IMR-90 (cell line): Measurements from ENCODE around the gene HOXA5. TPM values are rescaled to one million over a fixed set of nuclear protein-coding genes. Genes with fewer than 3 reads are reported as not detected.
A peak's percentile ranks its signal among the peaks of the same experiment; 100 is the strongest.

Experiments used
- ATAC-seq: fragments of 200-7000 bp; cut with Tn5 transposase; 2 replicates; pipeline ENCODE4 v1.9.1; 2020; ENCODE audit warnings: low read depth, mild to moderate bottlenecking, moderate library complexity
- BruUV-seq: library from RNA; stranded (reverse); fragments of 400-500 nt; replicated peaks from 2 replicates; lab custom pipeline; 2021; lab: Mats Ljungman, UMichigan
- CTCF ChIA-PET: fragments of 300-600 bp; formaldehyde crosslinking; extraction: SDS; loops from one replicate; lab custom pipeline; 2021; ENCODE audit warnings: antibody characterized with exemption; lab: Yijun Ruan, JAX
- POLR2A ChIA-PET: fragments of 300-600 bp; sonication (Branson Sonifier 250); formaldehyde crosslinking; loops from one replicate; lab custom pipeline; 2022; ENCODE audit warnings: antibody characterized with exemption; ENCODE audit not compliant: unreplicated experiment; lab: Charles Lee
- DNase-seq: peaks from one replicate; pipeline ENCODE4 v3.0.0; 2013
- H2AFZ ChIP-seq: replicated peaks from 2 replicates; pipeline ENCODE3; 2013; ENCODE audit warnings: low read length, mild to moderate bottlenecking; ENCODE audit not compliant: poor library complexity
- H2AK5ac ChIP-seq: 2 replicates; pipeline ENCODE4 v1.6.1; 2013; ENCODE audit warnings: low read depth, low read length, inconsistent platforms
- H2AK9ac ChIP-seq: replicated peaks from 2 replicates; pipeline ENCODE3; 2013; ENCODE audit warnings: mild to moderate bottlenecking, low read depth, low read length, moderate library complexity; ENCODE audit not compliant: poor library complexity
- H2BK120ac ChIP-seq: 2 replicates; pipeline ENCODE4 v1.6.1; 2013; ENCODE audit warnings: low read depth, low read length, inconsistent platforms
- H2BK15ac ChIP-seq: 3 replicates; pipeline ENCODE4 v1.6.1; 2013; ENCODE audit warnings: low read depth, low read length, inconsistent platforms
- H2BK20ac ChIP-seq: 2 replicates; pipeline ENCODE4 v1.6.1; 2013; ENCODE audit warnings: low read depth, mild to moderate bottlenecking, inconsistent platforms, low read length, moderate library complexity
- H2BK5ac ChIP-seq: 2 replicates; pipeline ENCODE4 v1.6.1; 2013; ENCODE audit warnings: mild to moderate bottlenecking, low read depth, low read length, inconsistent platforms; ENCODE audit not compliant: poor library complexity, severe bottlenecking
- H3K14ac ChIP-seq: replicated peaks from 2 replicates; pipeline ENCODE4 v1.6.1; 2013; ENCODE audit warnings: low read depth, low read length, inconsistent platforms
- H3K18ac ChIP-seq: 2 replicates; pipeline ENCODE4 v1.6.1; 2013; ENCODE audit warnings: low read depth, low read length, control low read depth
- H3K23ac ChIP-seq: 2 replicates; pipeline ENCODE4 v1.6.1; 2013; ENCODE audit warnings: low read depth, low read length, inconsistent platforms
- H3K27ac ChIP-seq: 2 replicates; pipeline ENCODE4 v1.5.1; 2013; ENCODE audit warnings: mild to moderate bottlenecking, control low read depth, low read length; ENCODE audit not compliant: insufficient read depth
- H3K27me3 ChIP-seq: 2 replicates; pipeline ENCODE4 v1.6.1; 2013; ENCODE audit warnings: low read length; ENCODE audit not compliant: control insufficient read depth, insufficient read depth
- H3K36me3 ChIP-seq: 2 replicates; pipeline ENCODE4 v1.6.1; 2013; ENCODE audit warnings: low read length, mixed read lengths; ENCODE audit not compliant: control insufficient read depth, insufficient read depth
- H3K4ac ChIP-seq: 2 replicates; pipeline ENCODE4 v1.6.1; 2013; ENCODE audit warnings: low read depth, low read length, inconsistent platforms
- H3K4me1 ChIP-seq: 2 replicates; pipeline ENCODE4 v1.6.1; 2013; ENCODE audit warnings: low read length, mixed read lengths; ENCODE audit not compliant: control insufficient read depth, insufficient read depth
- H3K4me2 ChIP-seq: 2 replicates; pipeline ENCODE4 v1.6.1; 2013; ENCODE audit warnings: low read depth, mild to moderate bottlenecking, control low read depth, low read length, moderate library complexity
- H3K4me3 ChIP-seq: 2 replicates; pipeline ENCODE4 v1.5.1; 2013; ENCODE audit warnings: low read depth, mild to moderate bottlenecking, control low read depth, low read length, moderate library complexity; ENCODE audit not compliant: insufficient read depth
- H3K56ac ChIP-seq: 2 replicates; pipeline ENCODE4 v1.6.1; 2013; ENCODE audit warnings: low read length, inconsistent platforms; ENCODE audit not compliant: insufficient read depth; ENCODE audit errors: extremely low read depth
- H3K79me1 ChIP-seq, 2 experiments: 2 replicates each; pipeline ENCODE4 v1.6.1; 2013; ENCODE audit warnings: low read length in 2 of 2, inconsistent platforms in 1 of 2, low read depth in 1 of 2
- H3K9ac ChIP-seq: 2 replicates; pipeline ENCODE4 v1.6.1; 2013; ENCODE audit warnings: low read depth, low read length, control low read depth
- H3K9me1 ChIP-seq: 2 replicates; pipeline ENCODE4 v1.6.1; 2013; ENCODE audit warnings: low read length, inconsistent platforms; ENCODE audit not compliant: insufficient read depth
- H3K9me3 ChIP-seq: 2 replicates; pipeline ENCODE4 v1.6.1; 2013; ENCODE audit warnings: low read length; ENCODE audit not compliant: control insufficient read depth, insufficient read depth
- H4K20me1 ChIP-seq: 2 replicates; pipeline ENCODE4 v1.6.1; 2013; ENCODE audit warnings: low read length, inconsistent platforms; ENCODE audit not compliant: insufficient read depth
- H4K5ac ChIP-seq: 2 replicates; pipeline ENCODE4 v1.6.1; 2013; ENCODE audit warnings: mild to moderate bottlenecking, low read depth, low read length, control low read depth
- H4K8ac ChIP-seq, 2 experiments: 2 replicates each; pipeline ENCODE4 v1.6.1; 2013; ENCODE audit warnings: low read depth in 2 of 2, low read length in 2 of 2, control low read depth in 1 of 2, inconsistent platforms in 1 of 2
- H4K91ac ChIP-seq: 2 replicates; pipeline ENCODE4 v1.6.1; 2013; ENCODE audit warnings: low read depth, low read length, inconsistent platforms; ENCODE audit not compliant: insufficient read depth
- SMC3 ChIP-seq: fragments of 150-350 bp; IDR thresholded peaks from 2 replicates; pipeline ENCODE4 v1.6.1; 2016; ENCODE audit warnings: low read depth, mild to moderate bottlenecking, antibody characterized with exemption, low read length, moderate library complexity
- USF2 ChIP-seq: fragments of 150-350 bp; IDR thresholded peaks from 2 replicates; pipeline ENCODE4 v1.6.1; 2017; ENCODE audit warnings: mild to moderate bottlenecking, antibody characterized with exemption, low read length, low read depth
- WGBS, 2 experiments: methylation state at CpG; one replicate each; pipeline versions ENCODE4 v1.1.5 to v1.1.7; 2013; ENCODE audit warnings: missing lambda C conversion rate in 2 of 2; ENCODE audit not compliant: insufficient read length in 1 of 2; ENCODE audit errors: extremely low coverage in 2 of 2; 5-methylcytosine and 5-hydroxymethylcytosine counted together
- dilution Hi-C: fragments of 300-500 bp; cut with HindIII; formaldehyde crosslinking; loops from one replicate; pipeline ENCODE4 v1.14.3; 2018; ENCODE audit warnings: low sequenced_read_pairs; ENCODE audit not compliant: unreplicated experiment
- in situ Hi-C: fragments of 300-500 bp; cut with MboI; formaldehyde crosslinking; loops from 3 replicates; pipeline ENCODE4 v1.14.3; 2019; ENCODE audit warnings: low sequenced_read_pairs, inconsistent platforms, mixed read lengths
- intact Hi-C: fragments of 100-400 bp; cut with micrococcal nuclease; formaldehyde crosslinking; loops from 2 replicates; pipeline ENCODE4 v1.10.0; 2022
- polyA plus RNA-seq, 3 experiments: library from polyadenylated mRNA; depleted of rRNA; stranded (reverse); fragments of >200 nt; gene quantifications; 2 replicates each; pipeline ENCODE4 v1.2.3, GENCODE V29; 2012; ENCODE audit warnings: low replicate concordance in 1 of 3
- total RNA-seq: library from RNA; depleted of rRNA; stranded (reverse); fragments of >200 nt; gene quantifications from 2 replicates; pipeline ENCODE4 v1.2.3, GENCODE V29; 2012

HOXA5 gene
- total and polyA plus RNA-seq, 2 of the 4 experiments (the other 2 are of a cell fraction): 19.9 to 29.4 TPM

GRCh38 chr7:27138985-27139333, 4.5 kb downstream of the HOXA5 start:
- TF ChIP-seq SMC3 (no peak), USF2 (no peak)
- peak overlapping the region; percentile 63 for H2AK9ac ChIP-seq
- H3K79me1 ChIP-seq: peaks cover under 1 to 33% of the 10 kb centered on the region in 2 experiments; a peak in 2 of 4 replicates
- dilution Hi-C loops: no loop called here
- H3K9me3 ChIP-seq: no peaks in the 10 kb centered on the region
- peak overlapping the region; percentile 79; the same call in 1 of the 2 replicates for H3K56ac ChIP-seq
- H3K9me1 ChIP-seq: peaks cover under 1% of the 10 kb centered on the region; the same call in 1 of the 2 replicates
- H2AFZ ChIP-seq: peak overlapping the region; percentile 87
- BruUV-seq: no TSS peak
- peak overlapping the region; percentile 85 for H3K23ac ChIP-seq
- ATAC-seq (no peak), DNase-seq (no peak)
- peak overlapping the region; percentile 50 to 67; a peak in 3 of 4 replicates for H4K8ac ChIP-seq
- peak overlapping the region; percentile 68 for H4K91ac ChIP-seq
- POLR2A ChIA-PET: no interaction called here
- H2BK15ac ChIP-seq: peak overlapping the region; percentile 52; the same call in 2 of the 3 replicates
- in situ Hi-C loops: no loop called here
- CTCF ChIA-PET: no interaction called here
- intact Hi-C loops: no loop called here
- WGBS, 2 experiments: 0% methylated on average over 4 of the region's 11 CpGs; no CpG with 5 or more reads in 1 of the 2 experiments
- peaks cover 15% of the 10 kb centered on the region for H3K4me1 ChIP-seq
- H4K5ac ChIP-seq: peak overlapping the region; percentile 71
- H2BK120ac ChIP-seq: peak overlapping the region; percentile 75
- H3K14ac ChIP-seq: peak overlapping the region; percentile 78
- peak overlapping the region; percentile 94 for H3K4me2 ChIP-seq
- H2BK20ac ChIP-seq: peak overlapping the region; percentile 69
- peak overlapping the region; percentile 94 for H3K27ac ChIP-seq
- H3K9ac ChIP-seq: peak overlapping the region; percentile 89
- no peaks in the 10 kb centered on the region for H3K27me3 ChIP-seq
- H3K4me3 ChIP-seq: peak overlapping the region; percentile 30
- H2BK5ac ChIP-seq: peak overlapping the region; percentile 35
- H3K36me3 ChIP-seq: peaks cover 9% of the 10 kb centered on the region
- H3K4ac ChIP-seq: peak overlapping the region; percentile 55
- peak overlapping the region; percentile 89 for H3K18ac ChIP-seq
- H2AK5ac ChIP-seq: no peak overlapping the region
- H4K20me1 ChIP-seq: no peaks in the 10 kb centered on the region
